Liver (tissue), 3 donors: ENCODE measurements around the gene BACH2.

Experiments used
- CTCF ChIP-seq: fragments of 150-350 bp; IDR thresholded peaks from 2 replicates; pipeline ENCODE4 v1.5.1; 2017; ENCODE audit warnings: improper control_type of control experiment, low read depth, low read length; ENCODE audit not compliant: missing input control
- GABPA ChIP-seq, 2 donors: IDR thresholded peaks in 1 of 2; conservative IDR thresholded peaks in 1 of 2; 2 replicates each; pipeline ENCODE4 v1.6.1; 2016; ENCODE audit warnings: antibody characterized with exemption in 2 of 2, mild to moderate bottlenecking in 1 of 2, moderate library complexity in 1 of 2
- RAD21 ChIP-seq, 2 donors: IDR thresholded peaks; 2 replicates each; pipeline ENCODE4 v1.6.1; 2016; ENCODE audit warnings: antibody characterized with exemption in 2 of 2, mild to moderate bottlenecking in 2 of 2
- RXRA ChIP-seq, 2 donors: IDR thresholded peaks; 2 replicates each; pipeline ENCODE4 v1.6.1; 2017 to 2018; ENCODE audit warnings: antibody characterized with exemption in 2 of 2, mild to moderate bottlenecking in 1 of 2
- YY1 ChIP-seq: IDR thresholded peaks from 2 replicates; pipeline ENCODE4 v1.6.1; 2016; ENCODE audit warnings: antibody characterized with exemption, mild to moderate bottlenecking
- donor health status: healthy.
- donor health status: healthy.

GRCh38 chr6:89986650-89987074 is 310.0 kb downstream of the BACH2 start:
- TF ChIP-seq RAD21 (IDR thresholded peaks at IDR 0.05) (no peak), CTCF (no peak), GABPA (IDR thresholded peaks at IDR 0.05 in 1 of 2, conservative IDR thresholded peaks at IDR 0.05 in 1 of 2) (no peak), YY1 (no peak), RXRA (IDR thresholded peaks at IDR 0.05) (no peak)
